Activated CD8-positive, alpha-beta memory T cell treated with anti-CD3 and anti-CD28 coated beads, Interleukin-2, amount 50 U/mL, for 1 hour (primary cell): ENCODE data around the gene DNASE1L1.

Experiments
- DNase-seq: peaks from one replicate; pipeline ENCODE4 v3.0.0-alpha.2; 2020; ENCODE audit errors: extremely low read depth

DNASE1L1 gene

GRCh38 chrX:154436374-154436982 lies 27.4 kb upstream of the DNASE1L1 start:
- DNase-seq, result no peak

GRCh38 chrX:154435171-154435733 lies 26.2 kb upstream of the DNASE1L1 start:
- no peak for DNase-seq

- no peak for DNase-seq
Measured at GRCh38 chrX:154434394-154435168, 25.5 kb upstream of the DNASE1L1 start.

- DNase-seq, result no peak
Measured at GRCh38 chrX:154433605-154434004, 24.6 kb upstream of the DNASE1L1 start.

GRCh38 chrX:154432210-154432609 lies 23.2 kb upstream of the DNASE1L1 start:
- DNase-seq, result no peak

- DNase-seq, result no peak
Measured at GRCh38 chrX:154431341-154431740, 22.3 kb upstream of the DNASE1L1 start.

- DNase-seq, result no peak
Measured at GRCh38 chrX:154430916-154431315, 21.9 kb upstream of the DNASE1L1 start.

GRCh38 chrX:154430479-154430878 lies 21.4 kb upstream of the DNASE1L1 start:
- DNase-seq, result no peak

GRCh38 chrX:154429711-154430110 lies 20.7 kb upstream of the DNASE1L1 start:
- no peak for DNase-seq

- peak; percentile 68 for DNase-seq
Measured at GRCh38 chrX:154428176-154429171, 19.4 kb upstream of the DNASE1L1 start, which contains the start of gene ATP6AP1. Gene ATP6AP1, plus strand, starts transcription at chrX:154428677. Its CDS starts 16 bp downstream, at chrX:154428693.

GRCh38 chrX:154426916-154427770 lies 18.1 kb upstream of the DNASE1L1 start:
- no peak for DNase-seq

- DNase-seq, result no peak
Measured at GRCh38 chrX:154420402-154420756, 11.3 kb upstream of the DNASE1L1 start.

- DNase-seq, result no peak
Measured at GRCh38 chrX:154419688-154420401, 10.8 kb upstream of the DNASE1L1 start.

- no peak for DNase-seq
Measured at GRCh38 chrX:154419189-154419588, 10.1 kb upstream of the DNASE1L1 start.

GRCh38 chrX:154417157-154417556 lies 8.1 kb upstream of the DNASE1L1 start:
- no peak for DNase-seq

GRCh38 chrX:154413142-154413541 lies 4.1 kb upstream of the DNASE1L1 start:
- no peak for DNase-seq

GRCh38 chrX:154412468-154412867 lies 3.4 kb upstream of the DNASE1L1 start:
- no peak for DNase-seq

- DNase-seq, result no peak
Measured at GRCh38 chrX:154411981-154412340, 2.9 kb upstream of the DNASE1L1 start.

GRCh38 chrX:154408659-154409221 lies 314 bp downstream of the DNASE1L1 start:
- DNase-seq, result no peak

GRCh38 chrX:154404625-154405192 lies 4.3 kb downstream of the DNASE1L1 start:
- no peak for DNase-seq
